Hematopoietic multipotent progenitor cell treated with erythropoietin and hydrocortisone succinate and interleukin-3 and kit ligand, for 17 days (in vitro differentiated cells): ENCODE results near the gene SBF2.
A peak's percentile ranks its signal among the peaks of the same experiment; 100 is the strongest.

Experiments used
- DNase-seq: peaks from one replicate; pipeline ENCODE4 v3.0.0-alpha.2; 2015; ENCODE audit warnings: low spot score

Gene SBF2

GRCh38 chr11:9773524-9773923 is 520.5 kb downstream of the SBF2 start:
- no peak for DNase-seq

- DNase-seq: no peak
Observed at GRCh38 chr11:9772218-9772617, 521.8 kb downstream of the SBF2 start.

DNA sequence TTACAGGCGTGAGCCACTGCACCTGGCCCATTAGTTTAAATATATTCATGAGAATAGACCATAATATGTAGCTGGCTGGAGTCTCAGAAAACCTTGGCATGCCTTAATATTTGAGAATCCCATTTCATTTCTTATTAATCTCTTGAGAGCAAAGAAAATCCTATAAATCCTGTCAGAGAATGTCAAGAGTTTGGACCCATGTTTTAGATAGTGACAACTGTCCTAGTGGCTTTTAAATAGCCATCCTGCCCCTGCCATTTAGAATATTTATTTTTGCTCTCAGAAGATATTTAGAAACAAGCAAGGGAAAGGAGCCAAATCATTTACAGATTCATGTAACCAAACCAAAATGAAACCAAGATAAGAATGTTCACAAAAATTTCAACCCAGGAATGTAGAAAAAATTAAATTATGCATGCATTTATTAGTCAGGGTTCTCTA is 522.9 kb downstream of the SBF2 start:
- no peak for DNase-seq

DNA sequence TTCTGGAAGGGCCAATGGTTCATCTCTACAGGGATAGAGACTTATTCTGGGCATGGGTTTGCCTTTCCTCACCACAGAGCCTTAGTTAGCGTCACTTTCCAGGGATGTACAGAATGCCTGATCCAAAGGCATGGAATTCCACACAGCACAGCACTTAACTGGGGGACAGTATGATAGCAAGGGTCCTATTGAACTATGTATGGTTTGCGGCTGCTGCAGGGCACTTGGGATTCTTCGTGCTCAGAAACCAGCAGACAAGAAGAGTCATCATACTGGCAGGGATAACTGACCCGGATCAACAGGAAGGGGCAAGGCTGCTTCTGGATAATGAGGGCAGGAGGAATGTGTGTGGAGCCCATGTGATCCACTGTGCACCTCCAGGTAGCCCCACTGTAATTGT is 524.4 kb downstream of the SBF2 start:
- DNase-seq: no peak

DNA sequence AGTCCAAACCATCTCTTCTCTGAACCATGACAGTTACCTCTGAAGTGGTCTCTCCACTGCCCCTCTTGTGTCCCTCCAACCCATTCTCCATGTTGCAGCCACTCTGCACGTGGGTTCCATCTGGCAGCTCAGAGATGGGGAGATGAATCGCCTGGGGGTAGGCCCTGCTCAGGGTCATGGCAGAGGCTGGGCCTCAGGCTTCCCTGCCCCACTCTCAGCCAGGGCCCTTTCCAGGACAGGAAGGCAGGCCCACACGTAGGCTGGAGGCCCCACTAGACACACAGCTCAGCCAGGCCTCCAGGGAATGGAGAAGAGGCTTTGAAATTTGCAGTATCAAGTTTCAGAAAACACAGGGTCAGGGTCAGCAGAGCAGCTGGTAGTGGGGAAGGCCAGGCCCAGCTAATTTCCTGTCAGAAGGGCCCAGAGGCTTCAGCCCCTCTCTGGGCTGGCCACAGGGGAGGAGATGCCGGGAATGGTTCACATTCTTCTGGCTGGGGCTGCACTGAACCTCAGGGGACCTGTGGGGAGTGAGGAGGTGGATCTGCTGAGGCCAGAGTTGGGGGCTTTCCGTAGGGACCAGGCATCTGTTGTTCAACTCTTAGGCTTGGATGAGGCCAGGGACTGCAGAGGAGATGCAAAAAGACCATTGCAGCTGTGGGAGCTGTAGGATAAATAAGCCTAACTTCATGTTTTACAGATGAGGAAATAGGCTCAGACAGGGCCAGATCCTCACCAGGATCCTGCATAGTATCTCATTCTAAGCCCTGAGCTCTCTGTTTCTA is 528.5 kb downstream of the SBF2 start:
- no peak for DNase-seq

DNA sequence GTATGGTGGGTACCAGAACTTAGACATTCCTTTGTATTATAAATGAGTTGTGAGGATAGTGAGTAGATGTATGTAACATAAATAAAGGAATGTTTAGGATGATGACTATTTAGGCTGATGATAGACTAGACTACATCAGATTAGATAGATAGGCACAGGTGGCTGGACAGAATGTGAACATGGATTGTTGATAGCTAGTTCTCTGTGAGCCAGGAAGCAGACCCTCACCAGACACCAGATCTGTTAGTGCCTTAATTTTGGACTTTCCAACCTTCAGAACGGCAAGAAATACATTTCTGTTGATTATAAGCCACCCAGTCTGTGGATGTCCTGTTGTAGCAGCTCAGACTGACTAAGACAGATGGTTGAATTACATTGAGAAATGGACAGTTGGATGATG is 530.7 kb downstream of the SBF2 start:
- DNase-seq: no peak

DNA sequence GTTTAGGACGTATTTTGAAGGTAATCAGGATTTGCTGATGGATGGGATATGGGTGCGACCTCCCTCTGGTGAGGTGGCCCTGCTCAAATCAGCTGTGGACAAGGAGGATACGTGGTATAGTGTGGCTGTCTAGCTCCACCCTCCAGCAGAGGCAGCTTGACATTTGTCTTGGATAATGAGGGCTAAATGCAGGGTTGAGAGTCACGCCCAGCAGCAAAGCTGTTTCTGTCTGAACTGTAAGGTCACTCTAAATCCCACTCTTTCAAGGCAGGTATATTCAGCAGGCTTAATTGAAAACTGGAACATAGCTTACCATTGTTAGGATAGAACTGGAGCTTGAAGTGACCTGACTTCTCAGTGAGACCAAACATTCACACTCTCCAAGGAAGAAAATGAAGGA is 531.5 kb downstream of the SBF2 start:
- no peak for DNase-seq

DNA sequence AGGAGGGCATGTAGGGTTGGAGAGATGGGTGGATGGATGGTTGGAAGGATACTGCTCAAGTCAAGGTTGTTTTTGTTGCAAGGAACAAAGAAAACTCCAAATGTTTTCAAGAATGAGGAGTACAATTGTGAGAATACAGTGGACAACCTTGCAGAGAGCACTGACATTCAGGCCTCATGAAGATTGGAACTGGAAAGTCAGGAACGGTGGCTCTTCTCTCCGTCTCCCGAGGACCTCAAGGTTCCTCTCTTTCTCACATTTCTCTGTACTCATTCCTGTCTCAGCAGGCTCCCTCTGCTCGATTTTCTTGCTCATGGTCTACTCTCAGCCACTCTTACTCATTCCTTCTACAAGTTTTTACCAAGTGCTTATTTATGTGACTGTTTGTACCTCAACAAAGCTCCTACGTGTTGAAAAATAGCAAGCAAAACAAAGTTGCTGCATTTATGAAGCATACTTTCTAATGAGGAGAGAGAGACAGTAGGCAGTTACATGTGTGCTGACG is 532.5 kb downstream of the SBF2 start:
- DNase-seq: no peak

- DNase-seq: no peak
Observed at GRCh38 chr11:9760193-9760575, 533.8 kb downstream of the SBF2 start.

DNA sequence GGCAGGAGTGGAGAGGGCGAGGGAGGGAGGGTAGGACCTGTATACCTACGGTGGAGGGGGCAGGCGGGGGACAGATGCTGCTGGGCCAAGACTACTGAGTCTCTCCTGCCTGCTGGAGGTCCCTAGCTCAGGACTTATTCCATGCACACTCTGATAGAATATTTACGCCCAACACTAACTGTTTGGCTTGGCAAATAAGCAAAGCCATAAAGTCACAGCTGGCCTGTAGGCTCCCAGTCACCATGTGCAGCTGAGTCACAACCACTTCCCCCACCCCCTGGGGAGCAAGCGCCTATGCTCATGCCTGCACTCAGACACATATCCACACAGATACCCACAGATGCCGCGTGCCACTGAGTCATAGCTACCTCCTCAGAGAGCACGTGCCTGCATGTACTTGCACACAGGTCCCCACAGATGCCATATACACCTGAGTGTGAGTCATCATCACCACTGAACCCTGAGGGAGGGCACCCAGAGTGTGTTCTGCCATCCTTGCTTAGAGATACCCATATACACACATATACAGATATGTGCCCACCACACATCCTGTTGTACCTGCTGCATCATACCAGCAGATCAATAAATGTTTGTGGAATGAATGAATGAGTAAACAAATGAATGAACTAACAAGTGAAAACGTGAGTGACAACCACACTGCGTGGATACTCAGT is 534.4 kb downstream of the SBF2 start:
- DNase-seq: peak; percentile 70

GRCh38 chr11:9758637-9759518 is 535.1 kb downstream of the SBF2 start:
- peak; percentile 38 for DNase-seq

DNA sequence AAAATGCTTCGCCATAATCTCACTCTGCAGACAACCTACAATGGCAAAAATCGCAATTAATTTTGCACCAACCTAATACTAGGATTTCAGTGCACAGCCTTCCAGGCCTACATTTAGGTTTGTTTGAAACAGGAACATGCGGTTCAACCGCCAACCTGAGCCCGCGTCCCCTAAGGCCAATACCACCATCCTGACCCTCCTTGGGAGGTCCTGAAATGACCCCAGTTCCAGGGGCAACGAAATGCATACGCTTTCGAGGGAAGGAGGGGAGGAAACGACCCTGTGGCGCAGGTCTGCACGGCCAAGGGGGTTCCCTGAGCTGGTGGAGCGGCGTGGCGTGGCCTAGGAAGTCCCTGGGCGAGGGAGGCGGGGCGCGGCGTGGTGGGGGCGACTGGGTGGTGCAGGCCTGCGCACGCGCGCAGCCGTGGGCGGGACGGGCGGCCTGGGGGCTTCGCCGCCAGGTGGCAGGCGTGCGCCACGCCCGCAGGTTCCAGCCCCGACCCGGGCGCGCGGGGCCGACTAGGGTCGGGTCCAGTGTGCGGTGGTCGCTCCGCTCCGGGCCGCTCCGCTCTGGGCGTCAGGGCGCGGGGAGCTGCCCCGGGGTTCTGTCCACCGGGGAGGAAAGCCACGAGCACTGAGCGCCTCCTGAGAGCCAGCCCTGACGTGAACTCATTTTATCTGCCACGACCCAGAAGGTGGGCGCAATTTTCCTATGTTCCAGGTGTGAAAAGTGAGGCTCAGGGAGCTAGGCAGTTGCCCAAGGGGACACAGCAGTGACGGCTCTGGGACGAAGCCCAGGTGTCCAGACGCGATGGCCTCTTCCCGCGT is 536.0 kb downstream of the SBF2 start:
- DNase-seq: peak; percentile 82

DNA sequence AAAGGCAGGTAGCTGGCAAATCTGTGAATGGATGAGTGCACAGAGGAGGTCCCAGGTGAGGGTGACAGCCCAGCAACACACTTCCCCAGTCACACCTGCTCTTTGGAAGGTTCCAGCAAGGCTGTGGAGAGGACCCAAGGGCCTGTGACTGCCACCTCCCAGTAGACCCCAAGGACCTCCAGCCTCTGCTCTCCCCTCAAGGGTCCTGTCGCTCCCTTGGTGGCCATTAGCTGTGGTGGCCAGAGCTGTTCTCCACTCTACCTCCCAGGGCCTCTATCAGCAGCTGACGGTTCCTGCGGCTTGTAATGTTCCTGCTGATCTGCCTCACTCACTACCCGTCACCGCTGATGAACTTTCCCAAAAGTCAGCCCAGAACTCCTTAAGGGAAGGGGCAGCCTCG is 537.1 kb downstream of the SBF2 start:
- no peak for DNase-seq

- no peak for DNase-seq
Observed at GRCh38 chr11:9756461-9756860, 537.6 kb downstream of the SBF2 start.

DNA sequence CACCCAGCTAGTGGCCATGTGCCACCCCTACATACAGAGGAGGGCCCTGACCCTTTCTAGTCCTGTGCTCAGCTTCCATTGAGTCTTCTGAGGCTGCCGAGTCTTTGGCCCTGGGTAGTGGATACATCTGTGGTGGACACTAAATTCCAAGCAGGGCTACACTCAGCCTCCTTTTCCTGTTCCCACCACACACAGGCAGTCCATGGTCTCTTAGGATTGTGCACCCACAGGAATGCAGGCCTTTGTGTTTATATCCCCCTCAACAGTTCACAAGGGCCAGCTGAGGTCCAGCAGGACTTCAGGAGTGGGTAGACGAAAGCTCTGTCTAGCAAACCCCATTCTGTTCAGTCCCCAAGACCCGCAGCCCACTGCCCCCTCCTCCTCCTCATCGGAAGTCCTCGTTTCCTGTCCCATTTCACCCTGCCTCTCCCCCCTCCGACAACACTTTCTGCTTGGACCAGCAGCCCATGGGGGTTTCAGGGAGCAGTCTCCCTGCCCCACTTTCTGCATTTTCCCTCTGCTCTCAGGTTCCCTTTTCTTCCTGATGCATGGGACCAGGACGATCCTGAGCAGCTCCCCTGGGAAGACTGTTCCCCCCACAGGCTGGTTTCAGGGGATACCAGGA is 538.3 kb downstream of the SBF2 start:
- no peak for DNase-seq

- no peak for DNase-seq
Observed at GRCh38 chr11:9754010-9754471, 540.0 kb downstream of the SBF2 start.

GRCh38 chr11:9753021-9753420 is 541.0 kb downstream of the SBF2 start:
- DNase-seq: no peak

- DNase-seq: no peak
Observed at GRCh38 chr11:9752091-9752490, 541.9 kb downstream of the SBF2 start.

DNA sequence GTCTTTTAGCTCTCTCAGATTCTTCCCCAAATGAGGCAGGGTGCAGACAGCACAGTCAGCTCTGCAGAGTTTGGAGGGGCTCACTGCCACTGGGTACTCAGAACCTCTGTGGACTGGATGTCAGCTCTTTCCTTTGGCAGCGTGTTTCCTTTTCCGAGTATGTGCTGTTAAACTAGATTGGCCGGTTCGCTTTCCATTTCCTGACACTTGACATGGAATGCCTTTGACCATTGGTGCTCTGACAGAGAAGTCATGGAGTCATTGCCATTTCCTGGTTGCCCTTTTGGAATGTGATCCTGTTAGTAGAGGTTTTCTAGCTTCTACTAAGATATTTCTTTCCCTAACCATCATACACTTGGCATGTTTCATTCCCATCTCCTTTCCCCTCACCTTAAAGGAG is 543.5 kb downstream of the SBF2 start:
- no peak for DNase-seq

- peak; percentile 44 for DNase-seq
Observed at GRCh38 chr11:9748361-9748970, 545.6 kb downstream of the SBF2 start.

GRCh38 chr11:9747828-9748227 is 546.2 kb downstream of the SBF2 start:
- no peak for DNase-seq
